GM23338 (cell line): Measurements from ENCODE around the gene MBOAT1.

Experiments used
- POLR2AphosphoS5 ChIP-seq: IDR thresholded peaks from 2 replicates; pipeline ENCODE4 v1.6.1; 2016; ENCODE audit warnings: antibody characterized with exemption, low read depth
- TF ChIP-seq, protein P1 (sequence below), 2 experiments: fragments of 200-600 bp in 1 of 2; sonication (generic) in 1 of 2; conservative IDR thresholded peaks; 2 replicates each; pipeline versions ENCODE4 v1.5.1 to v1.6.1; 2016 to 2017; ENCODE audit warnings: antibody characterized with exemption in 2 of 2, low read depth in 2 of 2, mild to moderate bottlenecking in 2 of 2, moderate library complexity in 1 of 2
- TF ChIP-seq, protein P2 (sequence below): IDR thresholded peaks from 2 replicates; pipeline ENCODE4 v1.6.1; 2016; ENCODE audit warnings: antibody characterized with exemption

GRCh38 chr6:20137837-20138236 is 74.4 kb downstream of the MBOAT1 start:
- TF ChIP-seq, protein P1, sequence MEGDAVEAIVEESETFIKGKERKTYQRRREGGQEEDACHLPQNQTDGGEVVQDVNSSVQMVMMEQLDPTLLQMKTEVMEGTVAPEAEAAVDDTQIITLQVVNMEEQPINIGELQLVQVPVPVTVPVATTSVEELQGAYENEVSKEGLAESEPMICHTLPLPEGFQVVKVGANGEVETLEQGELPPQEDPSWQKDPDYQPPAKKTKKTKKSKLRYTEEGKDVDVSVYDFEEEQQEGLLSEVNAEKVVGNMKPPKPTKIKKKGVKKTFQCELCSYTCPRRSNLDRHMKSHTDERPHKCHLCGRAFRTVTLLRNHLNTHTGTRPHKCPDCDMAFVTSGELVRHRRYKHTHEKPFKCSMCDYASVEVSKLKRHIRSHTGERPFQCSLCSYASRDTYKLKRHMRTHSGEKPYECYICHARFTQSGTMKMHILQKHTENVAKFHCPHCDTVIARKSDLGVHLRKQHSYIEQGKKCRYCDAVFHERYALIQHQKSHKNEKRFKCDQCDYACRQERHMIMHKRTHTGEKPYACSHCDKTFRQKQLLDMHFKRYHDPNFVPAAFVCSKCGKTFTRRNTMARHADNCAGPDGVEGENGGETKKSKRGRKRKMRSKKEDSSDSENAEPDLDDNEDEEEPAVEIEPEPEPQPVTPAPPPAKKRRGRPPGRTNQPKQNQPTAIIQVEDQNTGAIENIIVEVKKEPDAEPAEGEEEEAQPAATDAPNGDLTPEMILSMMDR (conservative IDR thresholded peaks at IDR 0.05; ENCODE audit: low read depth in 2 of 2), result no peak
- TF ChIP-seq, protein P2, sequence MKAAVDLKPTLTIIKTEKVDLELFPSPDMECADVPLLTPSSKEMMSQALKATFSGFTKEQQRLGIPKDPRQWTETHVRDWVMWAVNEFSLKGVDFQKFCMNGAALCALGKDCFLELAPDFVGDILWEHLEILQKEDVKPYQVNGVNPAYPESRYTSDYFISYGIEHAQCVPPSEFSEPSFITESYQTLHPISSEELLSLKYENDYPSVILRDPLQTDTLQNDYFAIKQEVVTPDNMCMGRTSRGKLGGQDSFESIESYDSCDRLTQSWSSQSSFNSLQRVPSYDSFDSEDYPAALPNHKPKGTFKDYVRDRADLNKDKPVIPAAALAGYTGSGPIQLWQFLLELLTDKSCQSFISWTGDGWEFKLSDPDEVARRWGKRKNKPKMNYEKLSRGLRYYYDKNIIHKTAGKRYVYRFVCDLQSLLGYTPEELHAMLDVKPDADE, result no peak
- no peak for TF ChIP-seq POLR2AphosphoS5
